ENCODE data around the gene ST8SIA1.

The ST8SIA1 gene

GRCh38 chr12:22313286-22313962 lies 21.1 kb downstream of the ST8SIA1 start:
- no peak for DNase-seq
- no peaks in the 10 kb centered on the region for H3K27me3 Mint-ChIP-seq
- no peak overlapping the region for H3K27ac Mint-ChIP-seq
- H3K9me3 Mint-ChIP-seq = no peaks in the 10 kb centered on the region
- CTCF ChIA-PET = no interaction called here
- no peaks in the 10 kb centered on the region for H3K4me1 Mint-ChIP-seq
- no peak overlapping the region for H3K4me3 Mint-ChIP-seq
- H3K36me3 Mint-ChIP-seq = no peaks in the 10 kb centered on the region

DNA sequence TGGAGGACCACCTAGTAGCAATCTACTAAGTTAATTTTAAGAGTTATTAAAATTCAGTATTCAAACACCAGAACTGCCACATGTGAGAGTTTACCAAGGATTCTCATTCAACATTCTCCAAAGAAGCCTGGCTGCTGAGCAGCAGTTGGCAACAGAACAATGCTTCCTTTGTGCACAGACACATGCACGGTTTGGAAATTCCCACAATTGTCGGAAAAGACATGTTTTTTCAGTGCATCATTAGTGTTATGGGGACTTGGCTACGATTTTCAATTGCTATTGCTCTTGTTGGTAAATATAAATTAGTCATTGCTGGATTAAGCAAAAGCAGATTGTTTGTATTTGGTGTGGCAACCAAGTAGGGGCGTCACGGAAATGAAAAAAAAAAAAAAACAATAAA lies 22.2 kb downstream of the ST8SIA1 start:
- Mint-ChIP-seq H3K27me3 (no peaks in the 10 kb centered on the region), H3K4me1 (no peaks in the 10 kb centered on the region), H3K4me3 (no peak overlapping the region), H3K9me3 (no peaks in the 10 kb centered on the region), H3K27ac (no peak overlapping the region), H3K36me3 (no peaks in the 10 kb centered on the region)
- CTCF ChIA-PET = no interaction called here
- DNase-seq = no peak

GRCh38 chr12:22310709-22311108 lies 23.8 kb downstream of the ST8SIA1 start:
- no peaks in the 10 kb centered on the region for H3K9me3 Mint-ChIP-seq
- H3K4me3 Mint-ChIP-seq = no peak overlapping the region
- H3K4me1 Mint-ChIP-seq = no peaks in the 10 kb centered on the region
- H3K27me3 Mint-ChIP-seq = no peaks in the 10 kb centered on the region
- no peak overlapping the region for H3K27ac Mint-ChIP-seq
- CTCF ChIA-PET = no interaction called here
- H3K36me3 Mint-ChIP-seq = no peaks in the 10 kb centered on the region
- DNase-seq = no peak

DNA sequence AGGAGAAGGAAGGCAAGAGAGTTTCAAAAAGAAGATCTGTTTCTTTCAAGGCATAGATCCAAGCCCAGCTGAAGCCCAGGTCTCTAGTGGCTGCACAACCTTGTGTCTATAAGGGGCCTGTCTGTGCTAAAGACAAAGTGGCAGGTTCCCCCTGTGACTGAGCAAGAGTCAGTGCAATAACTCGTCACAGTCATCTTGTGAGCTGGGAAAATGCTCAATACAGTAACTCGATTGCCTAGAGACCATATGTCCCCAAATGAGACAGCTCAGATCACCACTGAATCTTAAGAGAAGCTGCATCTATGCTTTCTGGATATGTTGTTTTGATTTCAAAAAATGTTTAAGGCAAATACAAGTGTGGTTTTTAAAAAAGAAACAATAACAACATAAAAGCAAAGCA lies 24.2 kb downstream of the ST8SIA1 start:
- Mint-ChIP-seq H3K27me3 (no peaks in the 10 kb centered on the region), H3K27ac (no peak overlapping the region), H3K36me3 (no peaks in the 10 kb centered on the region), H3K4me3 (no peak overlapping the region), H3K4me1 (no peaks in the 10 kb centered on the region), H3K9me3 (no peaks in the 10 kb centered on the region)
- CTCF ChIA-PET = no interaction called here
- no peak for DNase-seq

DNA sequence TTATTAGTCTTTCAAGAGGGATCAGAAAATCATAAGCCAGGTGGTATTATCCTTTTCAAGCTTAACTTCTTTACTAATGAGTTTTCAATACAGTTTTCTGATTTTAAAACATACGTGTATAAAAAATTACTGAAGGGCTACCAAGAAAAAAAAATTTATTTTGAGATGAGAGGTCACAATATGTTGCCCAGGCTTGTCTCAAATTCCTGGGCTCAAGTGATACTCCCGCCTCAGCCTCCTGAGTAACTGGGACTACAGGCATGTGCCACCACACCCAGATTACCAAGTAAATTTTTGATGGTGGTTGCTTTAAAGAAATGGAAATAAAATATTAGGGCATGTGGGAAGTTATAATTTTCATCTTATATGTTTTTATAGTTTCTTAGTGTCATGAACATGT lies 26.7 kb downstream of the ST8SIA1 start:
- no peak for DNase-seq
- CTCF ChIA-PET = no interaction called here
- Mint-ChIP-seq H3K27ac (no peak overlapping the region), H3K4me1 (no peaks in the 10 kb centered on the region), H3K4me3 (no peak overlapping the region), H3K27me3 (no peaks in the 10 kb centered on the region), H3K36me3 (no peaks in the 10 kb centered on the region), H3K9me3 (no peaks in the 10 kb centered on the region)

GRCh38 chr12:22306311-22306710 lies 28.2 kb downstream of the ST8SIA1 start:
- H3K36me3 Mint-ChIP-seq = no peaks in the 10 kb centered on the region
- H3K27ac Mint-ChIP-seq = no peak overlapping the region
- CTCF ChIA-PET = no interaction called here
- no peaks in the 10 kb centered on the region for H3K4me1 Mint-ChIP-seq
- no peak for DNase-seq
- H3K4me3 Mint-ChIP-seq = no peak overlapping the region
- H3K9me3 Mint-ChIP-seq = no peaks in the 10 kb centered on the region
- no peaks in the 10 kb centered on the region for H3K27me3 Mint-ChIP-seq

DNA sequence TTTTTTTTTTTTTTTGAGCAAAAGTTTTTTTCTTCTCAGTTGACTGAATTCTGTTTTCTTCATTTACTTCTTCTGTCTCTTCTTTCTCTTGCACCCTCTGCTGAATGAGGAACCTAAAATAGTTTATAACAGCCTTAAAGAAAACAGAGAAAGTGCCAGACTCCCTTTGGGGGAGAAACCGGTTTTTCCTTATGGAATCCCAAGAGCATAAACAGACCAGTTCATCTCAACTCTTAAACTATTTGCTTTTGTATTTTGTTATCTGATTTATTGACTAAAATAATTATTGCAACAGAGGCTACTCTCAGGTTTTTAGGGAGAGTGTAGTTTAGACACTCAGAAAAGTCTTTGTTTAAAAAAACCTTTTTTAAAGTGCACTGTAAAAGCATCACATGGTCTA lies 30.2 kb downstream of the ST8SIA1 start:
- no peak overlapping the region for H3K4me3 Mint-ChIP-seq
- no peak overlapping the region for H3K27ac Mint-ChIP-seq
- H3K4me1 Mint-ChIP-seq = no peaks in the 10 kb centered on the region
- DNase-seq = no peak
- CTCF ChIA-PET = no interaction called here
- H3K9me3 Mint-ChIP-seq = peaks cover 5% of the 10 kb centered on the region
- H3K36me3 Mint-ChIP-seq = no peaks in the 10 kb centered on the region
- no peaks in the 10 kb centered on the region for H3K27me3 Mint-ChIP-seq

- no peaks in the 10 kb centered on the region for H3K36me3 Mint-ChIP-seq
- peaks cover 12% of the 10 kb centered on the region for H3K9me3 Mint-ChIP-seq
- CTCF ChIA-PET = no interaction called here
- no peaks in the 10 kb centered on the region for H3K27me3 Mint-ChIP-seq
- H3K4me1 Mint-ChIP-seq = no peaks in the 10 kb centered on the region
- H3K27ac Mint-ChIP-seq = no peak overlapping the region
- no peak overlapping the region for H3K4me3 Mint-ChIP-seq
- DNase-seq = no peak
Measured at GRCh38 chr12:22299294-22299912, 35.1 kb downstream of the ST8SIA1 start.

DNA sequence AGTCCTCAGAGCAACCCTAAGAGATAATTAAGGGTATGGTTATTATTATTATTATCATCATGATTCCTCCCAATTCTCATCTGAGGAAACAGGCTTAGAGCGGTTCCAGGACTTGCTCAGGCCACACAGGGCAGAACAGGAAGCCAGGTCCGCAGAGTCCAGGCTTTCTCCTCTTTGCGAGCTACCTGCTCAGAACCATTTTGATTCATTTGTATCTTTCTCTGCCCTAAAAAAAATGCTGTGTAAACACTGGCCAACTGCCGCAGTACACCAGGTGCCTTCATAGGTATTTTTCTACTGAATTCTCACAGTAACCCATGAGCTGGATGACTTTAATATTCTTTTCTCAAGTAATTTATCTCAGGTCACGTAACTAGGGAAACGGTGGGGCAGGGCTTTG lies 45.3 kb downstream of the ST8SIA1 start:
- Mint-ChIP-seq H3K27ac (no peak overlapping the region), H3K4me3 (no peak overlapping the region), H3K36me3 (no peaks in the 10 kb centered on the region), H3K4me1 (peaks cover 11% of the 10 kb centered on the region), H3K9me3 (no peaks in the 10 kb centered on the region), H3K27me3 (no peaks in the 10 kb centered on the region)
- CTCF ChIA-PET = no interaction called here
- no peak for DNase-seq

DNA sequence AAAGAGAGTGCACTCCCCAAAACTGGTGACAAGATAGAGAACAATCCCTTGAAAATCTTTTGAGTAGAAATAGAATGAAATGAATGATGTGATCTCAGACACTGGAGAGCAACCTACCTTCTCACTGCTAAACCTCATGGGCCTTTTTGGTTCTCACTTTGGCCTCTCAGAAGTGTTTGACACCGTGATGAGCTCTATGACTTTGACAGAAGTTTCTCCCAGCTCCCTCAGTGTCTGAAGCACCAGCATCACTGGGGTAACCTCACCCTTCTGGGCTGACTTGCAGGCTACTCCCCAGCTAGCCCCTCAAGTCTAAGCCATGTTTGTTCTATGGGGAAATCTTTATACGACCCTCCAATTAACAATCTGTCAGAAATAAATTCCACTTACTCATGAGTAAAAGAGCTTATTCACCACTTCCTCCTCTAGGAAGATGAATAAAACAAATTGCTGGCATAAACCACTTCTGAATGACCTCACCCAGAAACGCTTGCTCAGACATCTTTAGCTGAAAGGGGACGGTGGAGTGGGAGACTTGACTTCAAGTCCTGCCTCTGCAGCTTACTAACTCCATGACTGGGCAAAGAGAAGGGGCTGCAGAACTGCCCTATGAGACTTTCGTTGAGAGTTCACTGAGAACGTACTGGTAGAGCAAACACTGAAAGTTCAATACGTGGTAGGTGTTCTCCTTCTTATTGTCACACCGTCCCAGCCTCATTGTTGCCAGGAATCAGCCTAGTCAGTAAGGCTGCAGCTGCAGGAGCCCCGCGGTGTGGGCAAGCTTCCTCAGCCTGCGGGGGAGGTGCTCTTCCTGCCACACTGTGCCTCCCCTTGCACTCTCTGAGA lies 46.5 kb downstream of the ST8SIA1 start:
- Mint-ChIP-seq H3K9me3 (no peaks in the 10 kb centered on the region), H3K4me3 (no peak overlapping the region), H3K27me3 (no peaks in the 10 kb centered on the region), H3K36me3 (no peaks in the 10 kb centered on the region), H3K27ac (no peak overlapping the region), H3K4me1 (peaks cover 11% of the 10 kb centered on the region)
- CTCF ChIA-PET = interaction anchor here (1.3 kb wide), 2 partner anchors 47 to 156 kb away, joined by 5 to 8 read pairs; no protein-coding TSS in a partner anchor
- no peak for DNase-seq

DNA sequence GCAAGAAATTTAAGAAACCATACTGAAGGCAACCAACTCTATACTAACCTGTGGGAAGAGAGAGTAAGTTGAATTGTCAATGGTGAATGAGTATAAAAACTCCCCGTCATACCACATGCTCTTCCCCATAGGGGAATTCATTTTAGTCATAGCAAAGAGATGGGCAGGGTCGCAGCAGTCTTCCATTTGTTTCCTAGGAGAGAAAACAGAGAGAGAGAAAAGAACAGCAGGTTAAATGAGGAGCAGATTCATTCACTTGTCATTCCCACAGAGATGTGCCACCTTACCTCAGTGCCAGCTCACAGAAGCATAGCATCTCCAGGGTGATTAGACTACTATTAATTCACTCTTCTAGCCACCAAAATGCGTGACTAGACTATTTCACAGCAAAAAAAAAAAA lies 47.4 kb downstream of the ST8SIA1 start:
- Mint-ChIP-seq H3K4me1 (peaks cover 11% of the 10 kb centered on the region), H3K4me3 (no peak overlapping the region), H3K27ac (no peak overlapping the region), H3K36me3 (no peaks in the 10 kb centered on the region), H3K9me3 (no peaks in the 10 kb centered on the region), H3K27me3 (no peaks in the 10 kb centered on the region)
- DNase-seq = no peak
- CTCF ChIA-PET = interaction anchor here (1.3 kb wide), 2 partner anchors 48 to 157 kb away, joined by 5 to 8 read pairs; no protein-coding TSS in a partner anchor

DNA sequence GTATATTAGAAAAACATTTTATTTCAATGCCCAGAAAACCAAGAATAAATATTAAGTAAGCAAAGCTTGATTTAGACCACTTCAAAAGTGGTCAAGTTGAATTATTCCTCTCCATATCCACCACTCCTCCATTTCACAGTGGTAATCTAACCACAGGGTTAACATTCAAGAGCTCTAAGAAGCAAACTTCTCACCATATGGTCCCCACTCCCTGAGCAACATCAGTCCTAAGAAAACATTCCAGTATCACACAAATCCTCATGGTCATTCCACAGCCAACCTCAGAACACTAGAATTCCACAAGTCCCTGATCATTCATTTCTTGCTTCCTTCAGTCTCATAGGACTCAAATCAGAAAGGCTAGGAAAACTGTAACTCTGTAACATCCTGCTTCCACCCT lies 47.9 kb downstream of the ST8SIA1 start:
- no peak overlapping the region for H3K4me3 Mint-ChIP-seq
- H3K9me3 Mint-ChIP-seq = no peaks in the 10 kb centered on the region
- peaks cover 11% of the 10 kb centered on the region for H3K4me1 Mint-ChIP-seq
- no peak for DNase-seq
- no peak overlapping the region for H3K27ac Mint-ChIP-seq
- CTCF ChIA-PET = interaction anchor here (1.3 kb wide), 1 partner anchor 157 kb away, joined by 4 read pairs; no protein-coding TSS in a partner anchor
- H3K36me3 Mint-ChIP-seq = no peaks in the 10 kb centered on the region
- no peaks in the 10 kb centered on the region for H3K27me3 Mint-ChIP-seq

DNA sequence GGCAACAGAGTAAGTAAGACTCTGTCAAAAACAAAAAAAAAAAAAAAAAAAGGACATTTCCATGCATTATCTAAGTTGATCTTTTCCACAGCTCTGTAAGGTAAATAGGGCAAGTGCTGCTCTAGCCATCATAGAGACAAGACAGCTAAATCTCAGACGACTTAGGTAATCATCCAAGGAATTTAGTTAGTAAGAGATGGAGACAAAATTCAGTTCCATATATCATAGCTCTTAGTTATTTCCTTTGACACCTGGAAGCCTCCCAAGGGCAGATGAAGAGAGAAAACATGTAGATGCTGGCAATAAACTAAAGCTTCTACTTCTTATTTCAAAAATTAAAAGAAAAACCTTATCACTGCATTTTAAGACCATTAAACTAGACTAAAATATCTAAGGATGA lies 48.7 kb downstream of the ST8SIA1 start:
- no peak for DNase-seq
- H3K27me3 Mint-ChIP-seq = no peaks in the 10 kb centered on the region
- peaks cover 11% of the 10 kb centered on the region for H3K4me1 Mint-ChIP-seq
- H3K9me3 Mint-ChIP-seq = no peaks in the 10 kb centered on the region
- no peak overlapping the region for H3K27ac Mint-ChIP-seq
- H3K36me3 Mint-ChIP-seq = no peaks in the 10 kb centered on the region
- no peak overlapping the region for H3K4me3 Mint-ChIP-seq
- CTCF ChIA-PET = interaction anchor here (1.3 kb wide), 1 partner anchor 158 kb away, joined by 4 read pairs; no protein-coding TSS in a partner anchor

GRCh38 chr12:22284871-22285270 lies 49.6 kb downstream of the ST8SIA1 start:
- Mint-ChIP-seq H3K27me3 (no peaks in the 10 kb centered on the region), H3K4me3 (no peak overlapping the region), H3K9me3 (no peaks in the 10 kb centered on the region), H3K27ac (no peak overlapping the region), H3K36me3 (no peaks in the 10 kb centered on the region), H3K4me1 (peaks cover 11% of the 10 kb centered on the region)
- CTCF ChIA-PET = no interaction called here
- DNase-seq = no peak

DNA sequence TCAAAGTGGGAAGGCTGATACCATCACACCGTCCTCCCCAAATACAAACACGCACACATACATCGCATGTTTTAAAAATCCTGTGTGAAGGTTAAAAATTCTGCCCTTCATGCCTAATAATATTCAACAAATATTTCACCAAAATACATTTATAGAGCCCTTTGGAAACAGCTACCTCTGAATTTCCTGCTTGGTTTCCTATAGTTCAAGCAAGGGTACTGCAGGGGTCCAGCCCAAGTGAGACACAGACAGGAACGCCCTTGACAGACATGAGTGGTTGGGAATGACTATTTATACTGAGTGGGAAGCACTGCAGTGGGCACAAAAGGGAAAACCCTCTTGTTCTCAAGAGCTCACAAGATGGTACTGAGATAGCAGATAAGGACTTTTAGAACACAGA lies 51.0 kb downstream of the ST8SIA1 start:
- peaks cover 8% of the 10 kb centered on the region for H3K4me1 Mint-ChIP-seq

More for the DNA sequence above, 51.0 kb downstream of the ST8SIA1 start:
- no peak overlapping the region for H3K4me3 Mint-ChIP-seq
- no peaks in the 10 kb centered on the region for H3K9me3 Mint-ChIP-seq
- no peak for DNase-seq
- no peak overlapping the region for H3K27ac Mint-ChIP-seq
- no peaks in the 10 kb centered on the region for H3K27me3 Mint-ChIP-seq
- H3K36me3 Mint-ChIP-seq = no peaks in the 10 kb centered on the region
- CTCF ChIA-PET = no interaction called here

Data from activated naive CD4-positive, alpha-beta T cell treated with anti-CD3 and anti-CD28 coated beads, Interleukin-2, amount 10 ng/mL, durations not matched to agents 7 days and 5 days (primary cell).